ENCODE measurements around the gene GTF3C6. TPM values are rescaled to one million over a fixed set of nuclear protein-coding genes. Genes with fewer than 3 reads are reported as not detected.

GTF3C6 gene
- total and polyA plus RNA-seq, 2 of the 8 experiments (the other 6 are each of a cell fraction or from before 2014, with no cell fraction given), result 13.1 to 87.4 TPM

DNA sequence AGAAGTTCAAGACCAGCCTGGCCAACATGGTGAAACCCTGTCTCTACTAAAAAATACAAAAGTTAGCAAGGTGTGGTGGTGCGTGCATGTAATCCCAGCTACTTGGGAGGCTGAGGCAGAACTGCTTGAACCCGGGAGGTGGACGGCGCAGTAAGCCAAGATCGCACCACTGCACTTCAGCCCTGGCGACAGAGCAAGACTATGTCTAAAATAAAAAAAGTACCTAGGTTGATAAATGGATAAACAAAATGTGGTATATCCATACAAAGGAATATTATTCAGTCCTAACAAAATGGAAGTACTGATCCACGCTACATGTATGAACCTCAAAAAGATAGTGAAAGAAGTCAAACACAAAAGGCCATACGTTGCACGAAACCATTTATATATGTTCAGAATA is 22.1 kb downstream of the GTF3C6 start:
- Histone ChIP-seq H3K9ac (replicated peaks in 1 of 4; ENCODE audit: extremely low read depth in 1 of 4, low read depth in 3 of 4, low read length in 3 of 4) (no peak overlapping the region), H3K4me2 (ENCODE audit: insufficient read depth in 1 of 2, low read depth in 2 of 2, low read length in 2 of 2) (peak overlapping the region; percentile 66 to 78; a peak in 3 of 4 replicates), H3K79me1 (ENCODE audit: low read depth, low read length) (peaks cover 3% of the 10 kb centered on the region; the same call in 1 of the 2 replicates), H4K5ac (ENCODE audit: insufficient read length, low read depth, low read length) (no peak overlapping the region), H2AK5ac (ENCODE audit: low read depth, low read length) (no peak overlapping the region), H3K14ac (ENCODE audit: insufficient read length) (no peak overlapping the region), H3K18ac (ENCODE audit: extremely low read depth, low read length) (no peak overlapping the region), H3K4me1 (replicated peaks in 1 of 4; ENCODE audit: control insufficient read depth in 3 of 4, insufficient read depth in 4 of 4, low read length in 3 of 4) (no peaks in the 10 kb centered on the region), H3K23me2 (ENCODE audit: low read depth, low read length) (peaks cover 6% of the 10 kb centered on the region), H2BK20ac (ENCODE audit: low read length) (no peak overlapping the region), H3K9me3 (ENCODE audit: insufficient read depth in 2 of 2, low read depth in 1 of 2, low read length in 1 of 2) (no peaks in the 10 kb centered on the region; a peak in 1 of 4 replicates), H2AFZ (ENCODE audit: low read length) (no peak overlapping the region), H4K8ac (ENCODE audit: extremely low read depth, insufficient read depth, low read length) (no peak overlapping the region), H3K36me3 (ENCODE audit: control insufficient read depth in 2 of 4, insufficient read depth in 4 of 4, low read length in 3 of 4) (peaks cover 3 to 8% (median 5%) of the 10 kb centered on the region in 4 experiments; a peak in 5 of 8 replicates), H3K4me3 (ENCODE audit: extremely low read depth in 1 of 4, insufficient read depth in 2 of 4, low read depth in 3 of 4, low read length in 4 of 4) (peak overlapping the region in 2 of 4 experiments; percentile 75 to 96; a peak in 3 of 8 replicates), H2BK120ac (replicated peaks; ENCODE audit: low read depth, low read length) (no peak overlapping the region), H3K23ac (ENCODE audit: insufficient read length) (no peak overlapping the region), H2BK5ac (ENCODE audit: low read depth, low read length) (no peak overlapping the region), H3K4ac (replicated peaks; ENCODE audit: insufficient read length, low read depth, low read length) (no peak overlapping the region), H4K91ac (replicated peaks; ENCODE audit: insufficient read length, low read length) (no peak overlapping the region), H2BK12ac (ENCODE audit: low read depth, low read length) (no peak overlapping the region), H3K79me2 (ENCODE audit: control insufficient read depth in 1 of 2, insufficient read depth in 2 of 2, low read length in 2 of 2) (peaks cover 16 to 39% of the 10 kb centered on the region in 2 experiments), H2BK15ac (ENCODE audit: low read length) (no peak overlapping the region), H4K20me1 (replicated peaks in 1 of 2; ENCODE audit: control insufficient read depth in 1 of 2, insufficient read depth in 2 of 2, low read length in 2 of 2) (no peaks in the 10 kb centered on the region), H3K27ac (ENCODE audit: low read depth, low read length) (no peak overlapping the region), H3K27me3 (replicated peaks in 1 of 4; ENCODE audit: control insufficient read depth in 3 of 4, extremely low read depth in 1 of 4, insufficient read depth in 3 of 4, low read length in 3 of 4) (no peaks in the 10 kb centered on the region), H3K56ac (replicated peaks; ENCODE audit: insufficient read length, low read depth, low read length) (no peak overlapping the region)
- whole genome bisulfite sequencing, 2 experiments (ENCODE audit: extremely low coverage in 1 of 2, insufficient coverage in 1 of 2, insufficient read length in 1 of 2, insufficient replicate concordance in 2 of 2, low coverage in 1 of 2, low lambda C conversion rate in 2 of 2, missing lambda C conversion rate in 1 of 2), result 95% methylated on average over 9 of the region's 9 CpGs; no CpG with 5 or more reads in 1 of the 2 experiments
- DNase-seq (ENCODE audit: low read depth in 1 of 2, low spot score in 2 of 2) (no peak), FAIRE-seq (no peak)
- ChIA-PET POLR2A (ENCODE audit: partially characterized antibody) (interaction anchor here (0.6 to 3.6 kb wide), 3 partner anchors 8 to 22 kb away, joined by 3 to 36 read pairs (median 7); partner anchors contain the start of gene GTF3C6), CTCF (ENCODE audit: partially characterized antibody) (interaction anchor here (0.6 kb wide), 1 partner anchor 217 kb away, joined by 3 read pairs; no protein-coding TSS in a partner anchor)
- TF ChIP-seq KDM4A (IDR thresholded peaks at IDR 0.05; ENCODE audit: low read depth, low read length, severe bottlenecking), result no peak
- no peak for TF ChIP-seq POU5F1 (IDR thresholded peaks at IDR 0.05; ENCODE audit: low read depth, low read length)
- TF ChIP-seq, protein P1, sequence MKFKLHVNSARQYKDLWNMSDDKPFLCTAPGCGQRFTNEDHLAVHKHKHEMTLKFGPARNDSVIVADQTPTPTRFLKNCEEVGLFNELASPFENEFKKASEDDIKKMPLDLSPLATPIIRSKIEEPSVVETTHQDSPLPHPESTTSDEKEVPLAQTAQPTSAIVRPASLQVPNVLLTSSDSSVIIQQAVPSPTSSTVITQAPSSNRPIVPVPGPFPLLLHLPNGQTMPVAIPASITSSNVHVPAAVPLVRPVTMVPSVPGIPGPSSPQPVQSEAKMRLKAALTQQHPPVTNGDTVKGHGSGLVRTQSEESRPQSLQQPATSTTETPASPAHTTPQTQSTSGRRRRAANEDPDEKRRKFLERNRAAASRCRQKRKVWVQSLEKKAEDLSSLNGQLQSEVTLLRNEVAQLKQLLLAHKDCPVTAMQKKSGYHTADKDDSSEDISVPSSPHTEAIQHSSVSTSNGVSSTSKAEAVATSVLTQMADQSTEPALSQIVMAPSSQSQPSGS (IDR thresholded peaks at IDR 0.05; ENCODE audit: low read length), result no peak
- TF ChIP-seq, protein P2, sequence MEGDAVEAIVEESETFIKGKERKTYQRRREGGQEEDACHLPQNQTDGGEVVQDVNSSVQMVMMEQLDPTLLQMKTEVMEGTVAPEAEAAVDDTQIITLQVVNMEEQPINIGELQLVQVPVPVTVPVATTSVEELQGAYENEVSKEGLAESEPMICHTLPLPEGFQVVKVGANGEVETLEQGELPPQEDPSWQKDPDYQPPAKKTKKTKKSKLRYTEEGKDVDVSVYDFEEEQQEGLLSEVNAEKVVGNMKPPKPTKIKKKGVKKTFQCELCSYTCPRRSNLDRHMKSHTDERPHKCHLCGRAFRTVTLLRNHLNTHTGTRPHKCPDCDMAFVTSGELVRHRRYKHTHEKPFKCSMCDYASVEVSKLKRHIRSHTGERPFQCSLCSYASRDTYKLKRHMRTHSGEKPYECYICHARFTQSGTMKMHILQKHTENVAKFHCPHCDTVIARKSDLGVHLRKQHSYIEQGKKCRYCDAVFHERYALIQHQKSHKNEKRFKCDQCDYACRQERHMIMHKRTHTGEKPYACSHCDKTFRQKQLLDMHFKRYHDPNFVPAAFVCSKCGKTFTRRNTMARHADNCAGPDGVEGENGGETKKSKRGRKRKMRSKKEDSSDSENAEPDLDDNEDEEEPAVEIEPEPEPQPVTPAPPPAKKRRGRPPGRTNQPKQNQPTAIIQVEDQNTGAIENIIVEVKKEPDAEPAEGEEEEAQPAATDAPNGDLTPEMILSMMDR (IDR thresholded peaks at IDR 0.05; ENCODE audit: control extremely low read depth in 1 of 3, insufficient read depth in 1 of 3, low read depth in 1 of 3, low read length in 3 of 3), result no peak
- no peak for TF ChIP-seq RAD21 (IDR thresholded peaks at IDR 0.05 in 1 of 2, conservative IDR thresholded peaks at IDR 0.05 in 1 of 2; ENCODE audit: low read depth in 2 of 2, low read length in 2 of 2)
- no peak for TF ChIP-seq SIX5 (IDR thresholded peaks at IDR 0.05; ENCODE audit: low read depth, low read length)
- TF ChIP-seq SIN3A (conservative IDR thresholded peaks at IDR 0.05 in 1 of 2, IDR thresholded peaks at IDR 0.05 in 1 of 2; ENCODE audit: low read depth in 1 of 2, low read length in 2 of 2), result no peak
- TF ChIP-seq CEBPB (IDR thresholded peaks at IDR 0.05; ENCODE audit: low read depth, low read length), result no peak

All from H1 (cell line).